Breast epithelium (tissue), 3 donors: ENCODE measurements around the gene ALDH7A1.

ENCODE experiments used
- CTCF ChIP-seq, 3 donors: fragments of 450-650 bp; IDR thresholded peaks; one replicate each; pipeline ENCODE4 v1.5.1; 2016 to 2017; ENCODE audit warnings: antibody characterized with exemption in 3 of 3, mild to moderate bottlenecking in 3 of 3, moderate library complexity in 3 of 3
- POLR2A ChIP-seq: fragments of 450-650 bp; IDR thresholded peaks from one replicate; pipeline ENCODE4 v1.6.1; 2016; ENCODE audit warnings: antibody characterized with exemption, mild to moderate bottlenecking, moderate library complexity

GRCh38 chr5:126484253-126484652, 110.8 kb downstream of the ALDH7A1 start:
- TF ChIP-seq POLR2A (no peak), CTCF (IDR thresholded peaks at IDR 0.05) (no peak)
